HG02970 (cell line): ENCODE results near the gene CD151.
A peak's percentile ranks its signal among the peaks of the same experiment; 100 is the strongest.

Experiments
- ATAC-seq: cut with Tn5 transposase; IDR thresholded peaks from one replicate; pipeline ENCODE4 v1.9.1; 2021; ENCODE audit warnings: mild to moderate bottlenecking, moderate library complexity, moderate number of reproducible peaks; ENCODE audit not compliant: unreplicated experiment, low FRiP score

The CD151 gene

DNA sequence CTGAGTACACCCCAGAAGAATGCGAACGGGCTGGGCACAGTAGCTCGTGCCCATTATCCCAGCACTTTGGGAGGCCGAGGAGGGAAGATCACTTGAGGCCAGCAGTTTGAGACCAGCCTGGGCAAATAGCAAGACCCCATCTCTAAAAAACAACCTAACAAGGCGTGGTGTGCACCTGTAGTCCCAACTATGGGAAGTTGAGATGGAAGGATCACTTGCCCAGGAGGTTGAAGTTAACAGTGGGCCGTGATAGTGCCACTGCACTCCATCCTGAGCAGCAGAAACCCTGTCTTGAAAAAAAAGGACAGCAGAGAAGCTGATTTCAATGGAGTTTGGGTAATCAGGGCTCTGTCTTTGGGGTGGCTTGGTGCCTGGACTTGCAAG is 19.7 kb upstream of the CD151 start:
- ATAC-seq = no peak

DNA sequence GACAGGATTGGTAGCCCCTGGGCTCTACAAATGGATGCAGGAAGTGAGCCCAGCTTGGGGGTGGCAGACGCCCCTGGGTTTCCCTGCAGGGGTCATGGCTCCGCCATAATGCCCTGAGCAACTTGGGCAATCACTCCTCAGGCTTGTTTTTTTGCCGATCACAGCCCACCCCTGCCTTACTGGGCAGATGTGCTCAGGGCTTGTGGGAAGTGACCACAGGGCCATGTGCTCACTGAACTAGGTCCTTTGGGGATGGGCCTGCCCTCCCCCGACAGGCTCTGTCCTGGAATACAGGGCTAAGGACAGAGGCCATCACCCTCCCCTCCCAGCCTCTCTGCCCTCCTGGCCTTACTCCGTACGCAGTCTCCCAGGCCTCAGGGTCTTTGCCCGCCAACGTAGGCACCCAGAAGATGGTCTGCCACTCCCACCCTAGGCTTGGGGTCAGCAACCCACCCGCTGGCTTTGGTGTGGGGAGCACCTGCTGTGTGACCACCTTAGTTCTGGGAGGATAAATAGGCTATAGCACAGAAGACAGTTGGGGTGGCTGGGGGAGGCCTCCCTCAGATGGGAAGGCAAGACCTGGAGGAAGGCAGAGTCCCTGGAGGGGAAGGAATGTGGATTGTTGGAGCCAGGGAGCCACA is 19.2 kb upstream of the CD151 start:
- ATAC-seq = no peak

DNA sequence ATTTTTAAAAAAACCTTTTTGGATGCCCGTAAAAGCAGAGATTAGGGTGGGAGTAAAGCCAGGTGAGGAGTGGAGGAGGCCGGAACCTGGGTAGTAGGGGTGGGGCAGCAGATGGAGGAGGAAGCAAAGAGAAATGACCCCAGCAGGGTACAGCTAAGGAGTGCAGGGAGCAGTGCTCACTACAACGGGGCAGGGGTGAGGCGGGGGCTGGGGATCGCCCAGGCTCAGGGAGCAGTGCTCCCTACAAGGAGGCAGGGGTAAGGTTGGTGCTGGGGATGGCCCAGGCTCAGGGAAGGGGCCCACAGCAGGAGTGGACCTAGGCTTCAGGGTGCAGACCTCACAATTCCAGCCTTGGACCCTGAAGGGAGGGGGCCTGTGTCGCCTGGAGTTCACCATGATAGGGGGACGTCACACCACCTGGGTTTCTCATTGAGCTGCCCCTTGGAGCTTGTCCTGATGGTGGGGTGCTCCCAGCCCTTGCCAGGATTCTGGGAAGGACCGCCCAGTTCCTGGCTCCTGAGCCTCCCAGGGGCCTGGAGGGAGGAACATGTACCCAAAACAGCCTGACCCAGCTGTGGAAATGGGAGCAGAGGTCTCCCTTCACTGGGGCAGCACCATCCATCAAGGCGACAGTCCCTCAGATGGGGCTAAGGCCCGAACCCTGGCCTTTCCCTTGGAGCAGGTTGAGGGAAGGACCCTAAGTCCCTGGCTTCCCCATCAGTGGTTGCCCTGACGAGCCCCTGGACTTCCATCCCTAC is 16.9 kb upstream of the CD151 start:
- no peak for ATAC-seq

DNA sequence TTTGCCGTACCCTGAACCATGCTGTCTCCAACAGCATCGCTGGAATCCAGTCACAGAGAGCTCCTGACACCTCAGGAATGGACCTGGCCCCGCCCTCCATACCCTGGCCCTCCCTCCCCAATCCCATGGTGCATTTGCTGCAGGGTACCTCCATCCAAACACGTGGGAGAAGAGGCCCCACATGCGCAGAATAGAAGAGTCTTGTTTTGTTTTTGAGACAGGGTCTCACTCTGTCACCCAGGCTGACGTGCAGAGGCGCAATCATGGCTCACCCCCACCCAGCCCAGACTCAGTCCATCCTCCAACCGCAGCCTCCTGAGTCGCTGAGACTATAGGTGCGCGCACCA is 16.3 kb upstream of the CD151 start:
- no peak for ATAC-seq

- no peak for ATAC-seq
Observed at GRCh38 chr11:818396-819128, 14.2 kb upstream of the CD151 start, which contains the start of gene PNPLA2. Gene PNPLA2, plus strand, starts transcription at chr11:818914. Its CDS starts 805 bp downstream, at chr11:819719.

GRCh38 chr11:819129-819931 is 13.4 kb upstream of the CD151 start:
- peak; percentile 63 for ATAC-seq

DNA sequence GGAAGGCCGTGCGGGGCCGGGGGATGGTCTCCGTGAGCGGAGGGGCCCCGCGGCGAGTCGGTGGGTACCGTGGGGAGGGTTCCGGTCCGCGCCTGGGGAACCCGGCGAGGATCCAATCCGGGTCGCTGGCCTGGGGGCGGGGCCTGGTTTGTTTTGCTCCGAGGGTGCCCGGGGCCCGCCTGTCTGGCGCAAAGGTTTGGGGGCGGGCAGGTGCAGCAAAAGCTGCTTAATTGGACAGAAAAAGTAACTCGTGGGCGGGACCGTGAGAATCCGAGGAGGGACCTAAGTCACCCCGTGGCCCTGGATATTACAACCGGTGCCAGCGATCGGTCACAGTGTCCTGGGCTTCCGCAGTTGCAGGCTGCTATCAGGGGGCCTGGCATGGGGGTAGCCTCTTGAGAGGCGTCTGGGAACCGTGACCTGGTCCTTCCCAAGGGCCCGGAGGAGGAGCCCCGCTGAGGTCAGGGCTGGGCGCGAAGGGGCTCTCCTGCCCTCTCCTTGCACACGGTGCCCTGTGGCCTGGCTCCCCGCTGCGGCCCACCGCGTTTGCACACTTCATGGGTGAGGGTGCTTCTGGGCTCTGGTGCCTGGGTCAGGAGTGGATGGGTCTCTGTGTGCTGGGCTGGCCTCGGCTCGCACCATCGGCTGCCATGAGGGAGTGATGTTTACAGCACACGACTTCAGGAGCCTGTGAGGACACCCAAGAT is 12.7 kb upstream of the CD151 start:
- ATAC-seq = peak; percentile 48

DNA sequence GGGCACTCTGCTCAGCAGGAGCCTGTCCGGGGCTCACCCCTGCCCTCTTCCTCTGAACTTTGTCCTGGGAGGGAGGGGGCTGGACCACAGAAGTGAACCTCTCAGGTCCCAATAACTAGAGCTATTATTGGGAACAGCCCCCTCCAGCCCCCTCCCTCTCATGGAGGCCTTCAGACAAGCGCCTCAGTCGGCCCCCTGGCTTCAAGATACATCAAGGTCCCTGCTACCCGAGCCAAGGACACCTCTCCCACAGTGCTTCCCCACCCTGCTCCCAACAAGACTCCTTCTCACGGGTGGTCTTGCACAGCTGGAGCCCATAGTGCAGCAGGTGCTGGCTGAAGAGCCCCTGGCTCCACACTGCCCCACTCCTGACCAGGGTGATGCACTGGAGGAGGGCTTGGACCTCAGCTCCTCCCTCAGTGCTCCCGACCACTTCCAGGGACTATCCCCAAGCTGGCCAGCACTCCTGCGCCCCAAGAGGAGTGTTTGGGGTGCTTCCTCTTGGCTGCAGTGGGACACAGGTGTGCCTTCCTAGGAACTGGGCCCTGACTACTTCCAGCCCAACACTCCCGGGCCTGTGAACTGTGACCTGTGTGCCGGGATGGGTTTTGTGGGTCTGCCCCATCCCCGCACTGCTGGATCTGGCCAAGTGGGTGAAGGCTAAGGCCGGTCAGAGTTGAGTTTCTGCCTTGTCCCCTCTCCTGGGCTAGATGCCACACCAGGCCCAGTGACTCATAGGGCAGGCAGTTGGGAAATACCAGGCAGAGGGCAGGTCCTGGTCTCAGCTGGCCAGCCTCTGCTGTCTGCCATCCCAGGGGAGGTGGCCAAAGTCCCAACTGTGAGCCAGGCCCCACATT is 11.9 kb upstream of the CD151 start:
- no peak for ATAC-seq

GRCh38 chr11:821512-822371 is 11.0 kb upstream of the CD151 start:
- ATAC-seq = no peak

- no peak for ATAC-seq
Observed at GRCh38 chr11:823441-824291, 9.1 kb upstream of the CD151 start.

GRCh38 chr11:824292-824880 is 8.4 kb upstream of the CD151 start:
- no peak for ATAC-seq

DNA sequence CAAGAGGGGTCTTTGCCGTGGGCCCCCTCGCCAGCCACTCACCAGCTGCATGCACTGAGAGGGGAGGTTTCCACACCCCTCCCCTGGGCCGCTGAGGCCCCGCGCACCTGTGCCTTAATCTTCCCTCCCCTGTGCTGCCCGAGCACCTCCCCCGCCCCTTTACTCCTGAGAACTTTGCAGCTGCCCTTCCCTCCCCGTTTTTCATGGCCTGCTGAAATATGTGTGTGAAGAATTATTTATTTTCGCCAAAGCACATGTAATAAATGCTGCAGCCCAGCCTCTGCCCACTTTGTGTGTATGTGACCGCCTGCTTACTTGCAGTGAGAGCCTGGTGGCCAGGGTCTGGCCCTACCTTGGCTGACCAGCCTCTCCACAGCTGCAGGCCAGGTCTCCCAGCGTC is 7.8 kb upstream of the CD151 start:
- ATAC-seq = no peak

GRCh38 chr11:825366-826226 is 7.2 kb upstream of the CD151 start:
- no peak for ATAC-seq

GRCh38 chr11:826227-826621 is 6.5 kb upstream of the CD151 start:
- no peak for ATAC-seq

DNA sequence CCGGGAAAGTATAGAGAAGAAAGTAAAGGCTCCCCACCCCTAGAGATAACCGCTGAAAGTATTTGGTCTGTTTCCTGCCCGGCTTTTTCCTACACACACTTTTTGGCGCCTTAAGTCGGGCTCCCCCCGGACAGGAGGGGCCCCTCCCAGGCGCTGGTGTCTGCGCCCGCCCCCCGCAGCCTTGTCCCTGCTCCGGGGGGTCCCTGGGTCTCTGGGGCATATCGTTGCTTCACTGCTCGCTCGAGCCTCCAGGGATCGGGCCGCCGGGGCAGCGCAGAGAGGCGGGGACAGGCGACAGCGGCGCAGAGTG is 6.0 kb upstream of the CD151 start:
- no peak for ATAC-seq

- ATAC-seq = no peak
Observed at GRCh38 chr11:827146-827896, 5.4 kb upstream of the CD151 start.
